Tibial nerve (tissue), 4 donors: Measurements from ENCODE around the gene CSPG4.

Experiments
- CTCF ChIP-seq, 5 experiments: fragments of 200-600 bp in 3 of 5; fragments of 450-650 bp in 2 of 5; sonication (generic) in 3 of 5; IDR thresholded peaks; one replicate each; pipeline ENCODE4 v1.5.1; 2016 to 2019; ENCODE audit warnings: antibody characterized with exemption in 5 of 5, mild to moderate bottlenecking in 3 of 5, moderate library complexity in 2 of 5
- EP300 ChIP-seq, 2 donors: sonication (generic); formaldehyde crosslinking; IDR thresholded peaks; one replicate each; pipeline ENCODE4 v1.6.1; 2017; ENCODE audit warnings: antibody characterized with exemption in 2 of 2, mild to moderate bottlenecking in 1 of 2
- POLR2A ChIP-seq, 2 donors: fragments of 450-650 bp; IDR thresholded peaks; one replicate each; pipeline ENCODE4 v1.6.1; 2017; ENCODE audit warnings: antibody characterized with exemption in 2 of 2, mild to moderate bottlenecking in 2 of 2, moderate library complexity in 2 of 2

- TF ChIP-seq CTCF (IDR thresholded peaks at IDR 0.05) (no peak), EP300 (IDR thresholded peaks at IDR 0.05) (no peak), POLR2A (IDR thresholded peaks at IDR 0.05) (no peak)
These were observed 12.5 kb upstream of the CSPG4 start for GRCh38 chr15:75725006-75725718.
